HG03354 (cell line): ENCODE measurements around the gene ITGA4.
"Not testable (repeated sequence)": the region's sequence is repeated elsewhere in the genome, so short reads cannot be mapped to it uniquely, and the experiment has no call there.

Source experiments
- ATAC-seq: cut with Tn5 transposase; IDR thresholded peaks from one replicate; pipeline ENCODE4 v1.9.1; 2021; ENCODE audit warnings: mild to moderate bottlenecking; ENCODE audit not compliant: unreplicated experiment, poor library complexity, severe bottlenecking

Gene ITGA4

GRCh38 chr2:181457121-181457740 is at the start of gene ITGA4:
Gene ITGA4, plus strand, starts transcription at chr2:181457386. Its CDS starts 269 bp downstream, at chr2:181457655.
- peak; percentile 82 for ATAC-seq

- no peak for ATAC-seq
Measured at GRCh38 chr2:181408861-181409260, 48.3 kb upstream of the ITGA4 start.

- ATAC-seq, result peak; percentile 99
Measured at GRCh38 chr2:181411105-181411849, 45.9 kb upstream of the ITGA4 start.

- no peak for ATAC-seq
Measured at GRCh38 chr2:181419129-181419855, 37.9 kb upstream of the ITGA4 start.

GRCh38 chr2:181420259-181421130 is 36.7 kb upstream of the ITGA4 start:
- no peak for ATAC-seq

GRCh38 chr2:181421131-181421458 is 36.1 kb upstream of the ITGA4 start:
- no peak for ATAC-seq

- ATAC-seq, result no peak
Measured at GRCh38 chr2:181421464-181421863, 35.7 kb upstream of the ITGA4 start.

- ATAC-seq, result no peak
Measured at GRCh38 chr2:181426672-181427071, 30.5 kb upstream of the ITGA4 start.

- peak; percentile 66 for ATAC-seq
Measured at GRCh38 chr2:181430406-181431118, 26.6 kb upstream of the ITGA4 start.

GRCh38 chr2:181431674-181432073 is 25.5 kb upstream of the ITGA4 start:
- no peak for ATAC-seq

GRCh38 chr2:181438261-181438660 is 18.9 kb upstream of the ITGA4 start:
- no peak for ATAC-seq

GRCh38 chr2:181440344-181440743 is 16.8 kb upstream of the ITGA4 start:
- ATAC-seq, result no peak

GRCh38 chr2:181440919-181441318 is 16.3 kb upstream of the ITGA4 start:
- no peak for ATAC-seq

GRCh38 chr2:181441670-181442069 is 15.5 kb upstream of the ITGA4 start:
- ATAC-seq, result no peak

GRCh38 chr2:181444654-181445053 is 12.5 kb upstream of the ITGA4 start:
- ATAC-seq, result no peak

GRCh38 chr2:181446985-181447384 is 10.2 kb upstream of the ITGA4 start:
- no peak for ATAC-seq

GRCh38 chr2:181449278-181449677 is 7.9 kb upstream of the ITGA4 start:
- ATAC-seq, result not testable (repeated sequence)

GRCh38 chr2:181454686-181455450 is 2.3 kb upstream of the ITGA4 start:
- ATAC-seq, result no peak

- ATAC-seq, result peak; percentile 78
Measured at GRCh38 chr2:181456660-181457120, 496 bp upstream of the ITGA4 start.
